Lower lobe of right lung (tissue), 2 donors: ENCODE data around the gene DALRD3. TPM values are rescaled to one million over a fixed set of nuclear protein-coding genes. Genes with fewer than 3 reads are reported as not detected.
"Not testable (repeated sequence)": the region's sequence is repeated elsewhere in the genome, so short reads cannot be mapped to it uniquely, and the experiment has no call there.

Experiments used
- ATAC-seq, 2 donors: fragments of 200-7000 bp; cut with Tn5 transposase; one replicate each; pipeline ENCODE4 v1.9.1; 2020 to 2022; ENCODE audit warnings: mild to moderate bottlenecking in 2 of 2, moderate library complexity in 2 of 2
- DNase-seq: peaks from one replicate; pipeline ENCODE4 v3.0.0-alpha.2; 2020
- H3K27ac ChIP-seq: fragments of 200-600 bp; one replicate; pipeline ENCODE4 v1.8.0; 2022
- H3K27me3 ChIP-seq: fragments of 200-600 bp; one replicate; pipeline ENCODE4 v1.8.0; 2022; ENCODE audit warnings: low read depth
- H3K36me3 ChIP-seq: fragments of 200-600 bp; one replicate; pipeline ENCODE4 v1.8.0; 2022; ENCODE audit warnings: mild to moderate bottlenecking
- H3K4me1 ChIP-seq: fragments of 200-600 bp; one replicate; pipeline ENCODE4 v1.8.0; 2022
- H3K4me3 ChIP-seq: fragments of 200-600 bp; one replicate; pipeline ENCODE4 v1.8.0; 2022; ENCODE audit warnings: mild to moderate bottlenecking
- H3K9me3 ChIP-seq: fragments of 200-600 bp; one replicate; pipeline ENCODE4 v1.8.0; 2022
- CTCF ChIP-seq: fragments of 200-600 bp; IDR thresholded peaks from one replicate; pipeline ENCODE4 v1.8.0; 2022; ENCODE audit warnings: antibody characterized with exemption, mild to moderate bottlenecking
- intact Hi-C: fragments of 100-400 bp; cut with DNase I; formaldehyde crosslinking; loops from one replicate; pipeline ENCODE4 v1.11.0; 2022
- total RNA-seq: library from RNA; stranded (reverse); fragmentation: NEBNext Ultra II Directional; extraction: Animal tissue kit (Norgen Biotek cat#: 25700); gene quantifications from one replicate; pipeline ENCODE4 v1.2.1, GENCODE V29; 2021
- donor health status: DM: no; HTN: yes; CAD: no; lungs with severe emphysema.

DALRD3 gene
- total RNA-seq, 1 donor from 2014 or later = 28.1 TPM

GRCh38 chr3:49012441-49013017 is 5.9 kb downstream of the DALRD3 start:
- Histone ChIP-seq H3K27ac (no peak overlapping the region), H3K4me3 (no peak overlapping the region), H3K27me3 (no peaks in the 10 kb centered on the region), H3K9me3 (no peaks in the 10 kb centered on the region), H3K36me3 (peaks cover 57% of the 10 kb centered on the region), H3K4me1 (peaks cover 20% of the 10 kb centered on the region)
- TF ChIP-seq CTCF = no peak
- no peak for ATAC-seq
- intact Hi-C loops = no loop called here
- DNase-seq = no peak

DNA sequence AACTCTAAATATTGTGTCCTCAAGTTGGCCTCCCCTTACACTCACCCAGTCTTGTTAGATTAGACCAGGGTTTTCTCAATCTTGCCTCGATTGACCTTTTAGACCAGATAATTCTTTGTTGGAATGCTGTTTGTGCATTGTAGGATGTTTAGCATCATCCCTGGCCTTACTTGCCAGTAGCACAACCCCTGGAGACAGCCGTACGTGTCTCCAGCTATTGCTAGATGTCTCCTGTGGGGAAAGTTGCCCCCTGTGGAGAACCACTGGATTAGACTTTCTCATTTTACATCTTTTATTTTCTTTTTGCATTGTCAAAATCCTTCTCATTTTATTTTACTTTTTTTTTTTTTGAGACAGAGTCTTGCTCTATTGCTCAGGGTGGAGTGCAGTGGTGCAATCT is 9.0 kb downstream of the DALRD3 start:
- no peak for TF ChIP-seq CTCF
- no peaks in the 10 kb centered on the region for H3K9me3 ChIP-seq
- intact Hi-C loops = no loop called here
- ATAC-seq (no peak), DNase-seq (no peak)
- H3K36me3 ChIP-seq = peaks cover 34% of the 10 kb centered on the region
- H3K27me3 ChIP-seq = no peaks in the 10 kb centered on the region
- H3K4me1 ChIP-seq = peaks cover 19% of the 10 kb centered on the region
- no peak overlapping the region for H3K4me3 ChIP-seq
- H3K27ac ChIP-seq = no peak overlapping the region

- H3K27me3 ChIP-seq = not testable (repeated sequence)
- H3K27ac ChIP-seq = peak overlapping the region; percentile 94
Observed at GRCh38 chr3:49008627-49009026, 9.8 kb downstream of the DALRD3 start.

DNA sequence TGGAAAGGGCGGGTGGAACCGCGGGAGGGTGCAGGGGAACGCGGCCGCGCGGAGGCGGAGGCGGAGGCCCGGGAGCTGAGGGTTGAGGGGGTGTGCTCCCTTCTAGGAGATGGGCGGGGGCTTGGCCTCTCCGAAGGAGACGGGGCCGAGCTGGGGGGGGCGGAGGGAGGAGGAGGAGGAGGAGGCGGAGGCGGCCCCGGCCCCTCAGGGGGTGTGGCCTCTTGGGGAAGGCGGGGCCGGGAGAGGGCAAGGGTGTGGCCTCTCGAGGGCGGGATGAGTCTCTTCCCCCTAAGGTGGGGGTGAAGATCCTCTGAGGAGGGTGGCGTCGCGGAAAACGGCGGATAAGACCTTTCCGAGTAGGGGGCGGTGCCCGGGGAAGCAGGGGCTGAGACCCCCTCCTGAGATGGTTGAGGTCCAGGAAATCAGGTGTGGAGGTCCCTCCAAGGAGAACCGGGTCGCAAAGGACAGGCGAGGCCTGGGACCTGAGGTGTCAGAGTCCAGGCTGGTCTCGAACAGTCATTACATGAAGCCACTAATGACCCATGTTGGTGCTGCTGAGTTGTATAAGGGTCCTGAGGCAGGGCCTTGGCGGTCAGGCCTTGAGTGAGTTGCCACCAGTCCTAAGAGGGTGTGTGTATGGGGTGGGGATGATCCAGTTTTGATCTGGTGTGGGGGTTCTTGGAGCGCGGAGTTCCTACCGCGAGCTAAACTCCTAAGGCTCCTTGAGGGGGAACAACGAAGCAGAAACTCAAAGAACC is 10.4 kb downstream of the DALRD3 start:
- peak overlapping the region; percentile 94 for H3K27ac ChIP-seq
- no peak for TF ChIP-seq CTCF
- no peaks in the 10 kb centered on the region for H3K9me3 ChIP-seq
- peak; percentile 92 for DNase-seq
- peaks cover 19% of the 10 kb centered on the region for H3K4me1 ChIP-seq
- H3K4me3 ChIP-seq = peak overlapping the region; percentile 96
- intact Hi-C loops = no loop called here
- peak; percentile 87 to 91 for ATAC-seq
- no peaks in the 10 kb centered on the region for H3K27me3 ChIP-seq
- peaks cover 20% of the 10 kb centered on the region for H3K36me3 ChIP-seq

More at GRCh38 chr3:49008627-49009026, 9.8 kb downstream of the DALRD3 start:
- H3K9me3 ChIP-seq, intact Hi-C loops, ATAC-seq, DNase-seq: not testable (repeated sequence)
- Histone ChIP-seq H3K36me3 (peaks cover 27% of the 10 kb centered on the region), H3K4me1 (peaks cover 19% of the 10 kb centered on the region), H3K4me3 (peak overlapping the region; percentile 96)

- intact Hi-C loops = no loop called here
- Histone ChIP-seq H3K4me3 (peak within 1 kb of the TSS; percentile 96), H3K4me1 (peaks cover 19% of the 10 kb centered on the region), H3K27ac (peak within 1 kb of the TSS; percentile 94), H3K27me3 (no peaks in the 10 kb centered on the region), H3K9me3 (no peaks in the 10 kb centered on the region), H3K36me3 (peaks cover 13% of the 10 kb centered on the region)
- peak; percentile 96 for ATAC-seq
- TF ChIP-seq CTCF = peak; percentile 43
- peak; percentile 99 for DNase-seq
Observed at GRCh38 chr3:49007068-49007770, 11.2 kb downstream of the DALRD3 start, which contains the start of gene WDR6. Gene WDR6, plus strand, starts transcription at chr3:49007391. Its CDS starts 41 bp downstream, at chr3:49007432.
